Kidney (tissue), 14 donors: ENCODE data around the gene FLYWCH1. TPM values are rescaled to one million over a fixed set of nuclear protein-coding genes. Genes with fewer than 3 reads are reported as not detected.

Experiments used
- DNase-seq, 5 donors: peaks; one replicate each; pipeline ENCODE4 v3.0.0-alpha.2; 2013 to 2020
- FAIRE-seq: peaks from 2 replicates; lab custom pipeline; 2012; peaks lifted over from hg19 to GRCh38; lab: Jason Lieb, UNC
- H3K27ac ChIP-seq, 2 donors: one replicate each; pipeline ENCODE4 v1.7.0; 2013; ENCODE audit warnings: low read depth in 2 of 2, low read length in 2 of 2, inconsistent platforms in 1 of 2
- H3K27me3 ChIP-seq: one replicate; pipeline ENCODE4 v1.7.1; 2013; ENCODE audit warnings: low read length, inconsistent platforms; ENCODE audit not compliant: control insufficient read depth, insufficient read depth
- H3K36me3 ChIP-seq, 3 donors: one replicate each; pipeline versions ENCODE4 v1.7.0 to v1.7.1; 2013; ENCODE audit warnings: low read length in 3 of 3, control low read depth in 1 of 3, inconsistent platforms in 1 of 3; ENCODE audit not compliant: insufficient read depth in 3 of 3, control insufficient read depth in 2 of 3
- H3K4me1 ChIP-seq, 3 donors: one replicate each; pipeline versions ENCODE4 v1.7.0 to v1.7.1; 2013; ENCODE audit warnings: low read length in 3 of 3, inconsistent platforms in 1 of 3, low read depth in 1 of 3; ENCODE audit not compliant: control insufficient read depth in 2 of 3, insufficient read depth in 2 of 3
- H3K4me3 ChIP-seq, 3 donors: one replicate each; pipeline versions ENCODE4 v1.7.0 to v1.8.1; 2013; ENCODE audit warnings: low read length in 3 of 3, control low read depth in 1 of 3, inconsistent platforms in 1 of 3
- H3K9ac ChIP-seq, 3 donors: one replicate each; pipeline versions ENCODE4 v1.7.0 to v1.7.1; 2013; ENCODE audit warnings: low read length in 3 of 3, control low read depth in 1 of 3, inconsistent platforms in 1 of 3
- H3K9me3 ChIP-seq, 3 donors: one replicate each; pipeline versions ENCODE4 v1.7.0 to v1.7.1; 2013; ENCODE audit warnings: low read length in 3 of 3, control low read depth in 1 of 3, inconsistent platforms in 1 of 3; ENCODE audit not compliant: control insufficient read depth in 2 of 3, insufficient read depth in 1 of 3
- intact Hi-C: fragments of 100-400 bp; cut with DNase I; formaldehyde crosslinking; loops from one replicate; pipeline ENCODE4 v1.11.1; 2022
- polyA plus RNA-seq: library from polyadenylated mRNA; stranded (reverse); fragments of 350-450 nt; fragmentation: Illumina TruSeq; extraction: RNeasy Lipid Tissue Mini Kit (QIAGEN cat#74804); gene quantifications from one replicate; pipeline ENCODE4 v1.2.3, GENCODE V29; 2014; ENCODE audit warnings: low read depth, low replicate concordance; ENCODE audit not compliant: insufficient read depth
- total RNA-seq: library from RNA; stranded (reverse); fragmentation: NEBNext Ultra II Directional; extraction: Animal tissue kit (Norgen Biotek cat#: 25700); gene quantifications from one replicate; pipeline ENCODE4 v1.2.1, GENCODE V29; 2021
- TF ChIP-seq, protein P1 (sequence below): IDR thresholded peaks from 3 replicates; pipeline ENCODE4 v1.5.1; 2012; ENCODE audit warnings: mild to moderate bottlenecking, moderate library complexity, borderline replicate concordance; ENCODE audit not compliant: insufficient read depth; ENCODE audit errors: extremely low read depth
- donor health status: control.
- donor health status: control.
- donor health status: control.
- donor health status: control.
- donor health status: control.
- donor health status: DM: yes; HTN: yes; CAD: no.
- donor health status: Normal renal cell carcinoma (clear cell type).

Gene FLYWCH1
- total and polyA plus RNA-seq, 2 donors from 2014 or later, result 24.5 to 36.8 TPM

DNA sequence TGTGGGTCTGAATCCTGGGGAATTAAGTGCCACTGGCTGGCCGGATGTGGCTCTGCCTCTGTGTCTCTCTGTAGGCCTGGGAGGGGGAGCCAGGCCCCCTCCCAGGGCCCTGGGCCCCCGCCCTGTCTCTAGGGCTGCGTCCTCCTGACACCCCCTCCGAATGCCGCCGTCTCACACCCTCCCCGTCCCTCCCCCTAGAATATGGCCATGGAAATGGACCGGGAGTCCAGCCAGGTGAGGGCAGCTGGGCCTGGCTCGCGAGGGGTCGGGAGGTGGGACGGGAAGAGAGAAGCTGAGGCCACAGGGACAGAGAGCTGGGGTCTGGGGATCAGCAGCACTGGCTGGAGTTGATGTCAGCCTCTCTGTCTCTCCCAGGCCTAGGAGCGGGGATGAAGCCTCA lies 84.6 kb downstream of the FLYWCH1 start:
- H3K4me3 ChIP-seq, result no peak overlapping the region
- TF ChIP-seq, protein P1, sequence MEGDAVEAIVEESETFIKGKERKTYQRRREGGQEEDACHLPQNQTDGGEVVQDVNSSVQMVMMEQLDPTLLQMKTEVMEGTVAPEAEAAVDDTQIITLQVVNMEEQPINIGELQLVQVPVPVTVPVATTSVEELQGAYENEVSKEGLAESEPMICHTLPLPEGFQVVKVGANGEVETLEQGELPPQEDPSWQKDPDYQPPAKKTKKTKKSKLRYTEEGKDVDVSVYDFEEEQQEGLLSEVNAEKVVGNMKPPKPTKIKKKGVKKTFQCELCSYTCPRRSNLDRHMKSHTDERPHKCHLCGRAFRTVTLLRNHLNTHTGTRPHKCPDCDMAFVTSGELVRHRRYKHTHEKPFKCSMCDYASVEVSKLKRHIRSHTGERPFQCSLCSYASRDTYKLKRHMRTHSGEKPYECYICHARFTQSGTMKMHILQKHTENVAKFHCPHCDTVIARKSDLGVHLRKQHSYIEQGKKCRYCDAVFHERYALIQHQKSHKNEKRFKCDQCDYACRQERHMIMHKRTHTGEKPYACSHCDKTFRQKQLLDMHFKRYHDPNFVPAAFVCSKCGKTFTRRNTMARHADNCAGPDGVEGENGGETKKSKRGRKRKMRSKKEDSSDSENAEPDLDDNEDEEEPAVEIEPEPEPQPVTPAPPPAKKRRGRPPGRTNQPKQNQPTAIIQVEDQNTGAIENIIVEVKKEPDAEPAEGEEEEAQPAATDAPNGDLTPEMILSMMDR, result no peak
- H3K27me3 ChIP-seq, result no peaks in the 10 kb centered on the region
- no peaks in the 10 kb centered on the region for H3K4me1 ChIP-seq
- H3K9me3 ChIP-seq, result no peaks in the 10 kb centered on the region
- DNase-seq, result no peak
- no peak overlapping the region for H3K9ac ChIP-seq
- intact Hi-C loops, result no loop called here
- H3K36me3 ChIP-seq, result no peaks in the 10 kb centered on the region
- FAIRE-seq, result no peak
- H3K27ac ChIP-seq, result no peak overlapping the region

DNA sequence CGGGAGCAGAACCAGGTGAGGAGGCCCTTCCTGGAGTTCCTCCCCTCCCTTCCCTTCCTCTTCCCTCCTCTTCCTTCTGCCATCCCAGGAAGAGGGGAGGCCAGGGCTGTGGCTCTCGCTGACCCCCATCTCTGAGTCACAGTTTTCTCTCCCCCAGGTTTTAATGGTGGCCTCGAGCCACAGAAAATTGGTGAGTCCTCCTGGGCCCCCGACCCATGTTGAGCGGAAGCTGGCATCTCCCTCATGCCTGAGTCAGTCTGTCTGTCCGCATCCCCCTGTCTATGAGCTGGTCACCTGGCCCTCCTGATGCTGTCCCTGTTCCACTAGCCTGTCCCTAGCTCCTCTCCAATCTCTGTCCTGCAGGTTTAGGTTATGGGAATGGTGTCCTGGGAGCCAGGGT lies 88.2 kb downstream of the FLYWCH1 start:
- H3K27me3 ChIP-seq, result no peaks in the 10 kb centered on the region
- H3K4me1 ChIP-seq, result no peaks in the 10 kb centered on the region
- FAIRE-seq, result no peak
- no peaks in the 10 kb centered on the region for H3K36me3 ChIP-seq
- H3K27ac ChIP-seq, result no peak overlapping the region
- intact Hi-C loops, result no loop called here
- no peak overlapping the region for H3K4me3 ChIP-seq
- no peaks in the 10 kb centered on the region for H3K9me3 ChIP-seq
- DNase-seq, result no peak
- no peak overlapping the region for H3K9ac ChIP-seq
- TF ChIP-seq, protein P1, result no peak

DNA sequence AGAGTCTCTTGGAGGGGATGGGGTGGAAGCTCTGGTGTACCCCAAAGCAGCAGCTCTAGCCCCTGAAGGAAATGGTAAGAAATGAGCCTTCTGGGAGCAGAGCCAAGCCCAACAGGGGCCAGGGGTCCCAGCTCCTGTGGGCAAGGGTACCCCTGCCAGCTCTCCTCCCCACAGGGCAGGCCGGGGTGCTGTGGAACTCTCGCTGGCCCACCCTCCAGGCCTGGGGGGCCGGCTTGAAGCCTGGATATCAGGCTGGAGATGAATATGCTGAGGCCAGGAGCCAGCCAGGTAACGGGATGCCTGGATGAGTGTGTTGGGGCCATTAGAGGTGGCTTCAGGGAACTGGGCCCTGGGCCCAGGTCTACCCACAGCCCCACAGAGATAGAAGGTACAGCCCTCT lies 88.8 kb downstream of the FLYWCH1 start:
- FAIRE-seq (no peak), DNase-seq (no peak)
- Histone ChIP-seq H3K4me3 (no peak overlapping the region), H3K27ac (no peak overlapping the region), H3K36me3 (no peaks in the 10 kb centered on the region), H3K4me1 (no peaks in the 10 kb centered on the region), H3K9ac (no peak overlapping the region), H3K9me3 (no peaks in the 10 kb centered on the region), H3K27me3 (no peaks in the 10 kb centered on the region)
- intact Hi-C loops, result no loop called here
- TF ChIP-seq, protein P1, result no peak

Other genes starting within 250 kb of the FLYWCH1 start
- gene KCTD5, start 229.4 kb upstream of the FLYWCH1 start, total RNA-seq, result 19.9 TPM
- gene KCTD5, start 229.4 kb upstream of the FLYWCH1 start, polyA plus RNA-seq, result 12.8 TPM
- gene PRSS27, start 191.7 kb upstream of the FLYWCH1 start, total RNA-seq, result 2.1 TPM
- gene PRSS27, start 191.7 kb upstream of the FLYWCH1 start, polyA plus RNA-seq, result 0.41 TPM
- gene SRRM2, start 159.3 kb upstream of the FLYWCH1 start, total RNA-seq, result 621 TPM
- 386 TPM for gene SRRM2, start 159.3 kb upstream of the FLYWCH1 start, polyA plus RNA-seq
- gene ELOB, start 134.7 kb upstream of the FLYWCH1 start, total RNA-seq, result 226 TPM
- 836 TPM for gene ELOB, start 134.7 kb upstream of the FLYWCH1 start, polyA plus RNA-seq
- not detected for gene PRSS33, start 124.4 kb upstream of the FLYWCH1 start, total RNA-seq
- not detected for gene PRSS33, start 124.4 kb upstream of the FLYWCH1 start, polyA plus RNA-seq
- gene PRSS41, start 113.5 kb upstream of the FLYWCH1 start, total RNA-seq, result not detected
- not detected for gene PRSS41, start 113.5 kb upstream of the FLYWCH1 start, polyA plus RNA-seq
- 0.54 TPM for gene PRSS21, start 94.7 kb upstream of the FLYWCH1 start, total RNA-seq
- not detected for gene PRSS21, start 94.7 kb upstream of the FLYWCH1 start, polyA plus RNA-seq
- gene ZG16B, start 81.6 kb upstream of the FLYWCH1 start, total RNA-seq, result 0.98 TPM
- gene ZG16B, start 81.6 kb upstream of the FLYWCH1 start, polyA plus RNA-seq, result 0.69 TPM
- gene PRSS22, start 53.8 kb upstream of the FLYWCH1 start, total RNA-seq, result 30.8 TPM
- 11.0 TPM for gene PRSS22, start 53.8 kb upstream of the FLYWCH1 start, polyA plus RNA-seq
- 31.3 TPM for gene FLYWCH2, start 28.7 kb upstream of the FLYWCH1 start, total RNA-seq
- 52.5 TPM for gene FLYWCH2, start 28.7 kb upstream of the FLYWCH1 start, polyA plus RNA-seq
- not detected for gene KREMEN2, start 52.3 kb downstream of the FLYWCH1 start, total RNA-seq
- not detected for gene KREMEN2, start 52.3 kb downstream of the FLYWCH1 start, polyA plus RNA-seq
- gene PAQR4, start 57.4 kb downstream of the FLYWCH1 start, total RNA-seq, result 5.9 TPM
- gene PAQR4, start 57.4 kb downstream of the FLYWCH1 start, polyA plus RNA-seq, result 3.5 TPM
- gene PKMYT1, start 68.5 kb downstream of the FLYWCH1 start, total RNA-seq, result 2.2 TPM
- 0.97 TPM for gene PKMYT1, start 68.5 kb downstream of the FLYWCH1 start, polyA plus RNA-seq
- 0.60 TPM for gene CLDN9, start 101.0 kb downstream of the FLYWCH1 start, total RNA-seq
- gene CLDN9, start 101.0 kb downstream of the FLYWCH1 start, polyA plus RNA-seq, result not detected
- gene CLDN6, start 106.3 kb downstream of the FLYWCH1 start, total RNA-seq, result 0.47 TPM
- not detected for gene CLDN6, start 106.3 kb downstream of the FLYWCH1 start, polyA plus RNA-seq
- gene TNFRSF12A, start 108.4 kb downstream of the FLYWCH1 start, total RNA-seq, result 114 TPM
- 87.3 TPM for gene TNFRSF12A, start 108.4 kb downstream of the FLYWCH1 start, polyA plus RNA-seq
- 61.3 TPM for gene HCFC1R1, start 112.0 kb downstream of the FLYWCH1 start, total RNA-seq
- gene HCFC1R1, start 112.0 kb downstream of the FLYWCH1 start, polyA plus RNA-seq, result 332 TPM
- 26.1 TPM for gene THOC6, start 112.1 kb downstream of the FLYWCH1 start, total RNA-seq
- gene THOC6, start 112.1 kb downstream of the FLYWCH1 start, polyA plus RNA-seq, result 21.2 TPM
- 12.1 TPM for gene BICDL2, start 125.0 kb downstream of the FLYWCH1 start, total RNA-seq
- 2.9 TPM for gene BICDL2, start 125.0 kb downstream of the FLYWCH1 start, polyA plus RNA-seq
- gene MMP25, start 134.6 kb downstream of the FLYWCH1 start, total RNA-seq, result 1.7 TPM
- 0.65 TPM for gene MMP25, start 134.6 kb downstream of the FLYWCH1 start, polyA plus RNA-seq
- 181 TPM for gene IL32, start 153.7 kb downstream of the FLYWCH1 start, total RNA-seq
- 495 TPM for gene IL32, start 153.7 kb downstream of the FLYWCH1 start, polyA plus RNA-seq
- gene ZSCAN10, start 187.4 kb downstream of the FLYWCH1 start, total RNA-seq, result not detected
- gene ZSCAN10, start 187.4 kb downstream of the FLYWCH1 start, polyA plus RNA-seq, result not detected
- 12.7 TPM for gene ZNF205, start 200.7 kb downstream of the FLYWCH1 start, total RNA-seq
- 14.1 TPM for gene ZNF205, start 200.7 kb downstream of the FLYWCH1 start, polyA plus RNA-seq
- gene ZNF213, start 223.1 kb downstream of the FLYWCH1 start, total RNA-seq, result 12.5 TPM
- gene ZNF213, start 223.1 kb downstream of the FLYWCH1 start, polyA plus RNA-seq, result 5.6 TPM